Measurements from ENCODE around the gene EDA.

EDA gene

DNA sequence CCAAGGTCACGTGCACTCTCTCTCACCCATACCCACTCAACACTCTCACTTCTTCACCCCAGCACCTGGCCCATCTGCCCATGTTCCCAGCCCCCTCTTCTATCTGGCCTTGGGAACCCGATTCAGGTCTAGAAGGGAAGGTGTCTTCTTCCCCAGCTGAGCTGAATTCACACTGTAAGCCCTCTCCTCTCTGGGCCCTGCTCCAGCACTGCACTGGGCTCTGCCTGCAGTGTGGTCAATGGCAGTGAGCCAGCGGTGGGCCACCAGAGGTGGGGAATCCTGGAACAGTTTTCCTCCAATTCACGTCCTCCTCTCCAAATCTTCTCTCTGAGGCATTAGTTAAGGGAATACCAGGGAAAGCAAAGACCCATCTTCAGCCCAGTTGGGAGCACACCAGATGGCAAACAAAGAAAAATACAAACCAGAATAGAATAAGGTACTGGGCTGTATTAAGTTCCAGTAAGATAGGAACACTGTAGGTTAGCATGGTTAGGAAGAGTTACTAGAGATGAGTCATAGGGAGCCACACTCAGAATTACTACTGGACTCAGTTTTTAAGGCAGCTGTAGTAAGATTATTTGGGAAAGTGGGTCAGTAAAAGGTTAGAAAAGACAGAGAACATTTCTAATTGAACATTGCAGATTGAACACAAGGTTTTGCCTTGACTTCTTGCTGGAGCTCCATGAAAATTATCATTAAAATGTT is 428.8 kb downstream of the EDA start:
- TF ChIP-seq, protein P1, sequence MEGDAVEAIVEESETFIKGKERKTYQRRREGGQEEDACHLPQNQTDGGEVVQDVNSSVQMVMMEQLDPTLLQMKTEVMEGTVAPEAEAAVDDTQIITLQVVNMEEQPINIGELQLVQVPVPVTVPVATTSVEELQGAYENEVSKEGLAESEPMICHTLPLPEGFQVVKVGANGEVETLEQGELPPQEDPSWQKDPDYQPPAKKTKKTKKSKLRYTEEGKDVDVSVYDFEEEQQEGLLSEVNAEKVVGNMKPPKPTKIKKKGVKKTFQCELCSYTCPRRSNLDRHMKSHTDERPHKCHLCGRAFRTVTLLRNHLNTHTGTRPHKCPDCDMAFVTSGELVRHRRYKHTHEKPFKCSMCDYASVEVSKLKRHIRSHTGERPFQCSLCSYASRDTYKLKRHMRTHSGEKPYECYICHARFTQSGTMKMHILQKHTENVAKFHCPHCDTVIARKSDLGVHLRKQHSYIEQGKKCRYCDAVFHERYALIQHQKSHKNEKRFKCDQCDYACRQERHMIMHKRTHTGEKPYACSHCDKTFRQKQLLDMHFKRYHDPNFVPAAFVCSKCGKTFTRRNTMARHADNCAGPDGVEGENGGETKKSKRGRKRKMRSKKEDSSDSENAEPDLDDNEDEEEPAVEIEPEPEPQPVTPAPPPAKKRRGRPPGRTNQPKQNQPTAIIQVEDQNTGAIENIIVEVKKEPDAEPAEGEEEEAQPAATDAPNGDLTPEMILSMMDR (conservative IDR thresholded peaks at IDR 0.05) = no peak
- no peak for TF ChIP-seq ZFX (IDR thresholded peaks at IDR 0.05)
- H3K27ac ChIP-seq = no peak overlapping the region

DNA sequence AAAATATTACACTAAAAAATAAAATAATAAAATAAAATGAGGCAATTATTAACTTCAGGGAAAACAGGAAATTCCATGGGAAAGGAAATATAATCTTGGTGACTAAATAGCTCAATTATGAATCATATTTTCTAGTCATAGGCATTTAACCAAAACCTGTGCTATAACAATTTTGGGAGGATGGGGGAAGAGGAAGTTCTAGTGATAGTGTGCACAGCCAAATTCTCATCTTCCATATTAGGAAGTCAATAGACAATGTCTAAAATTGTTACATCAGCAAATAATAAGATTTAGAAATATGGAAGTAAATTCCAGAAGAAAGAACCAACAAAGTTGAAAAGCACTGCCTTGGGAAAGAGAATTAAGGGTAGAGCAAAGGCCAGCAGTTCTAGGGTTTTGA is 431.1 kb downstream of the EDA start:
- no peak overlapping the region for H3K27ac ChIP-seq
- TF ChIP-seq, protein P1 (conservative IDR thresholded peaks at IDR 0.05) = no peak
- TF ChIP-seq ZFX (IDR thresholded peaks at IDR 0.05) = no peak

DNA sequence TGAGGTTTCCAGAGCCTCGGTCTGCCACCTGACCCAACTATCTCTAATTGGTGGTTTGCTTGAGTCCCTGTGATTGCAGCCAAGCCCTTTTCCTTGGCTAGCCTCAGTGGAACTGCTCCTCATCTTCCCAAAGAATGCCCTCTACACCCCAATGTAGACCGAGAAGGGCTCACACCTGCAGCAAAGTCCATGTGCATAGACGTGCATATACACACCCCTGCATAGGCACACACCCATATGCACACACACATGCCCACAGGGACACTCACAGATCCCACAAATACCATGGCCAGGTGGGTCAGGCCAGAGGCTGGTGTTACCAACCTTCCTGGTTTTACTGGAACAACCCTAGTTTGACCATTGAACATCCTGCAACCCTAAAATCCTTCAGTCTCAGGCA is 433.5 kb downstream of the EDA start:
- H3K27ac ChIP-seq = no peak overlapping the region
- TF ChIP-seq, protein P1 (conservative IDR thresholded peaks at IDR 0.05) = no peak
- no peak for TF ChIP-seq ZFX (IDR thresholded peaks at IDR 0.05)

DNA sequence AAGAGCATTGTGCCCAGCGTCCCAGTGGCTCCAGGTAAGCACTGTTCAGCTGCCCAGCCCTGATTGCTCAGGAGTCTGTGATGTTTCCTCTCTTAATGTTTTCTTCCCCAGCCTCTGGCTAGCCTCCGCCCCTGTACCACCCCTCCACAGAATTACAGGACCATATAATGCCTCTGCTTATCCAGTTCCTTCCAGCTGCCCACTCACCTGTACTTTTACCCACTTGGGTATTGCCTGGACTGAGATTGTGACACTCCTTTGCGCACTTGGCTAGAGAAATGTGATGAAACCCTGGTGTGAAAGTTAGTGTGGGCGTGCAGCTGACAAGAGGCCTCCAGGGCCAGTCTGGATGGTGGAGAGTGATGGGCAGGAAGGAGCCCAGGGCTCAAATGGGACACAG is 434.0 kb downstream of the EDA start, which contains the start of gene AWAT2:
TSS of gene AWAT2 (minus strand) at position 14 of the 400 bp plus-strand sequence. CDS start at position 8, 6 bp downstream.
- no peak within 1 kb of the TSS for H3K27ac ChIP-seq
- TF ChIP-seq ZFX (IDR thresholded peaks at IDR 0.05) = no peak
- TF ChIP-seq, protein P1 (conservative IDR thresholded peaks at IDR 0.05) = no peak

DNA sequence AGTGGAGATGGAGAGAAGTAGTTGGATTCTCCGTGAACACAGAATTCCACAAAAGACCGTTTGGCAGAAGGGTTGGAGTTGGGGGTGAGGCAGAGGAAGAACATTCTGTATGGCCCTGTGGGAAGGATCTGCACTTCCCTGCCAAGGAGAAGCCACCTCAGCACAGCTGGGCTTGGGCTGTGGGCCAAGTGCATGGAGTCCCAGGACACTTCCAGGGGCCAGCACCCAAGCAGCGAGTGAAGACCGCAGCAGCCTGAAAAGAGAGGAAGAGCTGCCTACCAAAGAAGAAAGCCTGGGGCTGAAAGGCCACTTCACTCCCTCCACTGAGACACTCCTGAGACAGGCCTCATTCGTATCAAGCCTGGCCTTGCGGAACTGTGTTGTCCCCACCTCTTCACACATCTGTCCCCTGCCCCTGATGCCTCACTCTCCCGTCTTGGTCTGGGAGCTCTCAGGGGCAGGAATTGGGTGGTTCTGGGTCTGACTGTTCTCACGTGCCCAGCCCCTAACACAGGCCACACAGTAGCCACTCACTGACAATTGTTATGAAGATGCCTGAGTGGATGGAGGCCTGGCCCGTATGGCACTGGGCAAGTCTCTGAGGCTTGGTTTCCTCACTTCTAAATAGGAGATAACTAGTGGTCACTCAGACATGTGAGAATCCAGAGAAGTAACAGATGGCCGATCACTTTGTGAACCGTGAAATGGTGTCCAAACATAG is 437.1 kb downstream of the EDA start:
- TF ChIP-seq ZFX (IDR thresholded peaks at IDR 0.05) = no peak
- TF ChIP-seq, protein P1 (conservative IDR thresholded peaks at IDR 0.05) = no peak
- no peak overlapping the region for H3K27ac ChIP-seq

DNA sequence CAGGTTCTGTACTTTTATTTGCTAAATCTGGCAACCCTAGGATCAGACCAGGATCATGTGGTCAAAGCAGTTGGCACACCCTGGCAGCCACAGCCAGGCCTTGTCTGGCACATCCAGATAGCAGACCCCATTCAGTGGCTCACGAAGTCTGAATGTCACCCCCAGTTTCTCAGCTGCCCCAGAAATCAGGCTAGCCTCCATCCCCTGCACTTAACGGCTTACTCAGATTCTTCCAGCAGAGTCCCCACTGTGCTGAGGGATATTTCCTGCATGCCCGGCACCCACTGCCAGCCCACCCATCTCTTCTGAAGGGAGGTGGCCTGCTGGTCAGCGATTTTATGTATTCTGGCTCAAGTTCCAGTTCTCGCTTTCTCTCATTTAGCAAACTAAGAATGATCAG is 438.5 kb downstream of the EDA start:
- H3K27ac ChIP-seq = no peak overlapping the region
- TF ChIP-seq, protein P1 (conservative IDR thresholded peaks at IDR 0.05) = no peak

DNA sequence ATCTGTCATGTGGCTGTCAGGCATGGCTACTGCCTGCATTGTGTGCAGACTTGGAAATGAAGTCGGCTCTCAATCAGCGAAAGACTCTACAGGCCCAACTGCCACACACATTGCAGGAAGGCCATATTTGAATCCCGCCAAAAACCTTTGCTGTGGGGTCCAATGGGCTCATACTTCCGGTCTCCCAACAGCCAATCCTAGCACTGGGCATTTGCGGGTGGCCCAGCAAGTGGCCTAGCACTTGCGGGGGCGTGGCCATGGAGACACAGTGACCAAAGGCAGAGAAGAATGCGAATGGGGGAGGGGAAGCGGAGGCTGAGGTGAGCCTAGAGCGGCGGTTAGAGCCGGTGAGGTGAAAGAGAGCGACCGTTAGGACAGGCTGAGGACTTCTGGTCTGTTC is 446.2 kb downstream of the EDA start, which contains the start of gene OTUD6A:
TSS of gene OTUD6A (plus strand) at position 382 of the 400 bp plus-strand sequence. CDS start 68 bp downstream, outside the sequence.
- H3K27ac ChIP-seq = no peak within 1 kb of the TSS
- TF ChIP-seq ZFX (IDR thresholded peaks at IDR 0.05) = no peak
- TF ChIP-seq, protein P1 (conservative IDR thresholded peaks at IDR 0.05) = no peak
